Measurements from ENCODE around the gene FAM9B.
"Not testable (repeated sequence)": the region's sequence is repeated elsewhere in the genome, so short reads cannot be mapped to it uniquely, and the experiment has no call there.

FAM9B gene

GRCh38 chrX:9037296-9037695 lies 3.4 kb upstream of the FAM9B start:
- no peak for DNase-seq (ENCODE audit: low read depth, low spot score)
- in situ Hi-C loops (cut with HindIII; ENCODE audit: low sequenced_read_pairs): no loop called here
- H3K4me3 ChIP-seq (ENCODE audit: low read depth, low read length): no peak overlapping the region
- TF ChIP-seq CTCF (IDR thresholded peaks at IDR 0.05; ENCODE audit: low read depth, low read length): no peak

- TF ChIP-seq CTCF (IDR thresholded peaks at IDR 0.05; ENCODE audit: low read depth, low read length): no peak
- no peak for DNase-seq (ENCODE audit: low read depth, low spot score)
- in situ Hi-C loops (cut with HindIII; ENCODE audit: low sequenced_read_pairs): no loop called here
- no peak overlapping the region for H3K4me3 ChIP-seq (ENCODE audit: low read depth, low read length)
These were observed 341 bp downstream of the FAM9B start for GRCh38 chrX:9033586-9033985.

- no peak for TF ChIP-seq CTCF (IDR thresholded peaks at IDR 0.05; ENCODE audit: low read depth, low read length)
These were observed 748 bp downstream of the FAM9B start for GRCh38 chrX:9033179-9033578.

GRCh38 chrX:9023293-9023692 lies 10.6 kb downstream of the FAM9B start:
- TF ChIP-seq CTCF (IDR thresholded peaks at IDR 0.05; ENCODE audit: low read depth, low read length): no peak
- in situ Hi-C loops (cut with HindIII; ENCODE audit: low sequenced_read_pairs): no loop called here
- H3K4me3 ChIP-seq (ENCODE audit: low read depth, low read length): no peak overlapping the region
- DNase-seq (ENCODE audit: low read depth, low spot score): no peak

More at GRCh38 chrX:9033179-9033578, 748 bp downstream of the FAM9B start:
- DNase-seq (ENCODE audit: low read depth, low spot score): no peak
- in situ Hi-C loops (cut with HindIII; ENCODE audit: low sequenced_read_pairs): no loop called here
- H3K4me3 ChIP-seq (ENCODE audit: low read depth, low read length): no peak overlapping the region

GRCh38 chrX:9019151-9019550 lies 14.8 kb downstream of the FAM9B start:
- no peak for DNase-seq (ENCODE audit: low read depth, low spot score)
- TF ChIP-seq CTCF (IDR thresholded peaks at IDR 0.05; ENCODE audit: low read depth, low read length): no peak
- in situ Hi-C loops (cut with HindIII; ENCODE audit: low sequenced_read_pairs): no loop called here
- no peak overlapping the region for H3K4me3 ChIP-seq (ENCODE audit: low read depth, low read length)

- DNase-seq (ENCODE audit: low read depth, low spot score); in situ Hi-C loops (cut with HindIII; ENCODE audit: low sequenced_read_pairs); H3K4me3 ChIP-seq (ENCODE audit: low read depth, low read length): not testable (repeated sequence)
These were observed 15.6 kb downstream of the FAM9B start for GRCh38 chrX:9018332-9018731.

GRCh38 chrX:9003041-9003440 lies 30.9 kb downstream of the FAM9B start:
- no peak for TF ChIP-seq CTCF (IDR thresholded peaks at IDR 0.05; ENCODE audit: low read depth, low read length)
- in situ Hi-C loops (cut with HindIII; ENCODE audit: low sequenced_read_pairs): no loop called here
- no peak overlapping the region for H3K4me3 ChIP-seq (ENCODE audit: low read depth, low read length)
- DNase-seq (ENCODE audit: low read depth, low spot score): no peak

Data from astrocyte of the spinal cord (primary cell).